IMR-90 (cell line): ENCODE data around the gene EPB41L2.

Source experiments
- CTCF ChIP-seq: conservative IDR thresholded peaks from 2 replicates; pipeline ENCODE4 v1.5.1; 2012; ENCODE audit warnings: mild to moderate bottlenecking, low read depth, low read length, improper control_type of control experiment
- MAFK ChIP-seq: IDR thresholded peaks from 2 replicates; pipeline ENCODE4 v1.6.1; 2012; ENCODE audit warnings: low read depth, low read length, improper control_type of control experiment

- TF ChIP-seq MAFK (no peak), CTCF (no peak)
Observed at GRCh38 chr6:130949553-130949952, 113.5 kb downstream of the EPB41L2 start.
